GM19238 (cell line): ENCODE measurements around the gene ZG16B.

Experiments
- DNase-seq: peaks from one replicate; pipeline ENCODE4 v3.0.0; 2011; ENCODE audit warnings: low spot score; ENCODE audit not compliant: insufficient read length

The ZG16B gene, protein sequence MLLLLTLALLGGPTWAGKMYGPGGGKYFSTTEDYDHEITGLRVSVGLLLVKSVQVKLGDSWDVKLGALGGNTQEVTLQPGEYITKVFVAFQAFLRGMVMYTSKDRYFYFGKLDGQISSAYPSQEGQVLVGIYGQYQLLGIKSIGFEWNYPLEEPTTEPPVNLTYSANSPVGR

DNA sequence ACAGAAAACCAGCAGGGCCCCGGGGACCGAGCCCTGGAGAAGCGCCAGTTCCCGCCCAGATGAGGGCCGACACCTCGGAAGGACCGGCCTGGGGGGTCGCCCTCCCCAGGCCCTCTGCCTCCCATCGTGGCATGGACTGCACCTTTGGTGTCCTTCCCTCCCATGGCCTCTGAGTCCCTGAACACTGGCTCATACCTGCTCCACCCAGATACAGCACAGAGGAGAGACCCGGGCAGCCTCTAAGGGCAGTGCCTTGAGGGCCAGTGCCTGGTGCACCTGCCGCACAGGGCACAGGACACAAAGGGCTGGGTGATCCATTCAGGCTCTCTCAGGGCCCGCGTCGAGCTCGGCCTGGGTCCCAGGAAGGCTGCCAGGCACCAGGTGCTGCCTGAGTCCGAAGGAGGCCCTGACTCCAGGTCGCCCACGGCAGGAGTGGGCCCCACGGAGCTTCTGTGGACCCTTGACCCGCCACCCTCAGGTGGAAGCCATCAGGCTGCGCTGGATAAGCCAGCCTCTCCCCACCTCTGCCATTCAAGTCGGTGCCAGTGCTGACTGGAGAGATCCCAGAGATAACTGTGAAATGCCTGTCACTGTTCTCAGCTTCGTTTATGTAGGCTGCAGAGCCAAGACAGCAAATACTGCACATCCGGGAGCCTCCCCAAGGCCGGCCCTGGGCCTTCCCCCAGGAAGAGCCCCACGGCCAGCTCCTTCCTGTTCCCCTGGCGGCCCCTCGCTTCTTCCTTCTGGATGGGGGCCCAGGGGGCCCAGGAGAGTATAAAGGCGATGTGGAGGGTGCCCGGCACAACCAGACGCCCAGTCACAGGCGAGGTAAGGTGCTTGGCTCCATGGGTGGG is at the start of gene ZG16B:
TSS of gene ZG16B (plus strand) at position 803 of the 854 bp plus-strand sequence. CDS start 139 bp downstream, outside the sequence.
- DNase-seq = no peak

DNA sequence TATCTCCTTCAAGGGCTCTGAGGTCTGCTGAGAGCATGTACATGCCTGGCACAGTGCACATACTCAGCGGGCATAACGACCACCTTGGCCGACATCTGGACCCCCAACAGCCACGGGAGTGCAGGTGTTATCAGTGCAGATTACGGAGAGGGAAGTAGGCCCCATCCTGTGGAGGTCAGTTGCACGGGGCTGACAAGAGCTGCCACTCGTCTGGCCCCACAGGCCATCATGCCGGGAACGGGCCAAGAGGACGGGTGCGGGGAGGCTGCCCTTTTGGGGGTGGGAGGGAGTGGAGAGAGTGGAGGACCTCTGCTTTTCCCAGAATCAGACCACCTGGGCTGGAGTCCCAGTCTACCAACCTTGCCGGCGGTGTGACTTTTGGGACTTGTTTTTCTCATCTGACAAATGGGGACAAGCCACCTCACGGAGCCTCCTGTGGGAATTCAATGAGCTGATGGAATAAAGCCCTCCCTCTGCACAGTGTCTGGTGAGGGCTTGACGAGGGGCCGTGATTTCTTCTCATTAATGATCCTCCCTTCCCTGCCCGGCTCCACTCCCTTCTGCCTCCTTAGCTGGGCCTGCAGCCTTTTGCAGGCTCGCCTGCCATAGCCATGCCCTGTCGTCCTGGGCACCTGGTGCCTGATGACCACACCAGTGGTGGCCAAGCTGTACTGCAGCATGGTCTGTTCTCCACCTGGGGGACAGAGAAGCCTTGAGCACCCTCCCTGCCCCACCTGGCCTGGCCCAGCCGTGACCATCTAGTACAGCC is 47.3 kb upstream of the ZG16B start:
- no peak for DNase-seq

DNA sequence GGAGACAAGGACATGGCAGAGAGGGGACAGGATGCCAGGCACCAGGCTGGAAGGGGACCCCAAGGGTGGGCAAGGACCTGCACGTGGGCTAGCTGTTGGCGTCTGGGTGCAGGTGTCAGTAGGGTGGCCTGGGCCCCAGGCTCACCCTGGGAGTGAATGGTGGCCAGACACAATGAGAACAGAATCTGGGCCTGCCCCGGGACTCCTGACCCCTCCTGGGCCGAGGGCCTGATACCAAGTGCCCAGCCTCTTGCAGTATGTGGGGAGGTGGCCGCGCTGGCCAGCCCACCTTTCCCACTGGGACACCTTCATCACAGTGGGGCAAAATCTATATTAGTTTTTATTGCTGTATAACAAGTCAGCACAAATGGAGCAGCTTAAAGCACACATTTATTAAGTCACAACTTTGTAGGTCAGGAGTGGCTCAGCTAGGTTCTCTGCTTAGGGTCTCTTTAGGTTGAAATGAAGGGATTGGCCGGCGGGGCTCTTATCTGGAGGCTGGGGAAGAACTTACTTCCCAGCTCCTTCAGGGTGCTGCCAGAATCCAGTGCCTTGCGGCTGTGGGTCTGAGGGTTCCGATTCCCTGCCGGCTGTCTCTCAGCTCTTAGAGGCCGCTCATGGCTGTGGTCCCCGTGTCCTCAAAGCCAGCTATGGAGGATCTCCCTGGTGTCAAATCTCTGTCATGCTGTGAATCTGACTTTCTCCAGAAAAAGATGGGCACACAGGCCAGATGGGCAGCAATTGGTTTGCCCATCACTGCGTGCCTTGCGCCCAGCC is 46.3 kb upstream of the ZG16B start:
- DNase-seq = no peak

DNA sequence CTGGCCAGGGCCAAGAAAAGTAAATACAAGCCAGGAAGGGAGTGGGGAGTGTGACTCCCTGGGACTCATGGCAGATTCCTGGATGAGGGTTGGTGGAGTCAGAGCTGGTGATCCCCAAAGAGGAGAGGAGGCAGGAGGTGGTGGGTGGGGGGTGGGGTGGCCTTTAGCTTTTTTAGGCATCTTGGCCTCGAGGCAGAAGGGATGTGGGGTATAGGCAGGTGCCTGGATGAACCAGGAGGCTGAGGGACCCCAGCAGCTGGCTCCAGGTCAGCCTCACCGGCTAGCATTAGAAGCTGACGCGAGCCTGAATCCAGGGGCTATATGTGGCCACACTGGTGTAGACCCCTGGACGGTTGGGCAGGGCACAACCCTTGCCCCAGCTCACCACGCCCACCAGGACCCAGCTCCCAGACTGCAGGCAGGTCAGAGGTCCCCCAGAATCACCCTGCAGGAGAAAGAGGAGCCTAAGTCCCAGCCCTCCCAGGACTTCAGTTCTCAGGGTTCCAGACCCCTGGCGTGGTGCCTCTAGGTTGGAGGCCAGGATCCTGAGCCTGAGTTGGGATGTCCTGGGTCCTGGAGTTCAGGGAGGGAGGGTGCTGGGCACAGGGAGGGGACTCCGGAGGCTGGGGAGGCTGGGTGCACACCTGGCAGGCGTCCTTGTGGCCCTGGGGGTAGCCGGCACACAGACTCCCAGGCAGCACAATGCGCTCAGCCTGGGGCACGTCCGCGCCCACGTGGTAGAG is 45.6 kb upstream of the ZG16B start:
- DNase-seq = no peak

GRCh38 chr16:2785101-2785991 is 44.8 kb upstream of the ZG16B start:
- DNase-seq = no peak

- DNase-seq = no peak
Observed at GRCh38 chr16:2786061-2786825, 43.9 kb upstream of the ZG16B start.

DNA sequence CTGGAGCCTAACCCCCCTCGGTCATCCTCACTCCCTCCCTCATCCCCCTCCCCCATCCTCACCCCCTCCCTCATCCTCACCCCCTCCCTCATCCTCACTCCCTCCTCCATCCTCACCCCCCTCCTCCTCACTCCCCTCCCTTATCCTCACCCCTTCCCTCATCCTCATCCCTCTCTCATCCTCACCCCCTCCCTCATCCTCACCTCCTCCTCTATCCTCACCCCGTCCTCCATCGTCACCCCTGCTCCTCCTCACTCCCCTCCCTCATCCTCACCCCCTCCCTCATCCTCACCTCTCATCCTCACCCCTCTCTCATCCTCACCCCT is 43.3 kb upstream of the ZG16B start:
- no peak for DNase-seq

DNA sequence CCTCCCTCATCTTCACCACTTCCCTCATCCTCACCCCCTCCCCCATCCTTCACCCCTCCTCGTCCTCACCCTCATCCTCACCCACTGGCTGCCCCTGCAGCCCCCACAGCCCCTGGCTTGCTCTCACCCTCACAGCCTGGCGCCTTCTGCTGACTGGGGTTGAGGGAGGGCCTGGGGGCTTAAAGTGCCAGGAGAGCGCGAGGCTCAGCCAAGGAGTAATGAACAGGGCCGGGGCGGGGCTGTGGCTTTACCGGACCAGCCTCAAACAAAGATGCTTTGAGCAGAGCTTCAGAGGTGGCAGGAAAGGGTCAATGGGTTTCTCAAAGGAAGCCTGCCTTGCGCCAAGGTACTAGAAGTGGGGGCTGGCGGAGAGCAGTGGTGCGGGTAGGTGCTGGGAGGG is 42.7 kb upstream of the ZG16B start, which contains the start of gene PRSS33:
TSS of gene PRSS33 (minus strand) at position 155 of the 400 bp plus-strand sequence. CDS start 1,013 bp downstream, outside the sequence.
- DNase-seq = no peak

- no peak for DNase-seq
Observed at GRCh38 chr16:2787961-2788360, 42.1 kb upstream of the ZG16B start.

- DNase-seq = no peak
Observed at GRCh38 chr16:2790631-2791030, 39.5 kb upstream of the ZG16B start.

- DNase-seq = no peak
Observed at GRCh38 chr16:2791174-2791573, 38.9 kb upstream of the ZG16B start.

- DNase-seq = no peak
Observed at GRCh38 chr16:2792940-2793339, 37.2 kb upstream of the ZG16B start.

DNA sequence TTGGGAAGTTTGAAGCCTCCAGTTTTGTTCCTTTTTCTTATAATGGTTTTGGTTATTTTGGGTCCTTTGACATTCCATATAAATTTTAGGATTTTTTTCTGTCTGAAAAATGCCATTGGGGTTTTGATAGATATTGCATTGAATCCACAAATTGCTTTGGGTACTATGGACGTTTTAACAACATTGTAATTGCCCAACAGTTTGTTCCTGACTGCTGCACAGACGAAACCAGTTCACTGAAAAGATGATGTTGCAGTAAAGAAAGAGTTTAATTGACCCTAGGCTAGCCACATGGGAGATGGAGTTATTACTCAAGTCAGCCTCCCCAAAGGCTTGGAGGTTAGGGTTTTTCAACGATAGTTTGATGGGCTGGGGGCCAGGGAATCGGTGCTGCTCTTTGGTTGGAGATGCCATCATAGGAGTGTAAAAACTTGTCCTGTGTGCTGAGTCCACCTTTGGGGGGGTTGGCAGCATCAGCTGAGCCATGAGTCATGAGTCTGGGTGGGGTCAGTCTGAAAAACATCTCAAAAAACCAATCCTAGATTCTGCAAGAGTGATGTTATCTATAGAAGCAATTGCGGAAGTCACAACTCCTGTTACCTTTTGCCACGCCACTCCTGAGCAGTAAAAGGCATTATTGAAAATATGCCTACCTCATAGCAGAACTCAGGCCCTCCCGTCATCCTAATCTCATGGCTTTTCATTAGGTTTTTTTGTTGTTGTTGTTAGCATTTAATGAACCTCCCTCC is 34.5 kb upstream of the ZG16B start:
- DNase-seq = no peak

GRCh38 chr16:2798723-2799204 is 31.3 kb upstream of the ZG16B start:
- no peak for DNase-seq

- no peak for DNase-seq
Observed at GRCh38 chr16:2799205-2799858, 30.8 kb upstream of the ZG16B start.

GRCh38 chr16:2799859-2800226 is 30.3 kb upstream of the ZG16B start:
- no peak for DNase-seq

DNA sequence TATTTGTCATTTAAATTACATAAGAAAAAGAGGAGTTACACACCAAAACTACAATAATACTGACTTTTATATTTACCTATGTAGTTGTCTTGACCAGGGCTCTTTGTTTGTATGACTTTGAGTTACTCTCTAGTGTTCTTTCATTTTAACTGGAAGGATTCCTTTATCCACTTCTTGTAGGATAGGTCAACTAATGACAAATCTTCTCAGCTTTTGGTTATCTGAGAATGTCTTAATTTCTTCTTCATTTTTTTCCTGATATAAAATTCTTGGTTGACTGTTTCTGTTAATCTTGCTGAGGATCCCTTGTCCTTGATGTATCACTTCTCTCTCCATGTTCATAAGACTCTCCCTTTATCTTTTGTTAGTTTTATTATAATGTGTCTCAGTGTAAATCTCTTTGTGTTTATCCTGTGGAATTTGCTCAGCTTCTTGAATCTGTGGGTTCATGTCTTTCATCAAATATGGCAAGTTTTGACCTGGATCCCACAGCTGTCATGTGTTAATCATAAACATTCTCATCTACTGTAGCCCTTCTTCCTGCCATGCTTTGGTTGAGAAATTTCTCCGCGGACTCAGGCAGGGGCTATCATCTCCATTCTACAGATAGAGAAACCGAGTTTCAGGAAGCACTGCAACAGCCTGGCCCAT is 26.4 kb upstream of the ZG16B start:
- no peak for DNase-seq
